HG02840 (cell line): Measurements from ENCODE around the gene RPS19BP1.

Experiments
- ATAC-seq: cut with Tn5 transposase; IDR thresholded peaks from one replicate; pipeline ENCODE4 v1.9.1; 2021; ENCODE audit warnings: mild to moderate bottlenecking, moderate library complexity, moderate number of reproducible peaks; ENCODE audit not compliant: unreplicated experiment, low FRiP score

RPS19BP1 gene, protein sequence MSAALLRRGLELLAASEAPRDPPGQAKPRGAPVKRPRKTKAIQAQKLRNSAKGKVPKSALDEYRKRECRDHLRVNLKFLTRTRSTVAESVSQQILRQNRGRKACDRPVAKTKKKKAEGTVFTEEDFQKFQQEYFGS

DNA sequence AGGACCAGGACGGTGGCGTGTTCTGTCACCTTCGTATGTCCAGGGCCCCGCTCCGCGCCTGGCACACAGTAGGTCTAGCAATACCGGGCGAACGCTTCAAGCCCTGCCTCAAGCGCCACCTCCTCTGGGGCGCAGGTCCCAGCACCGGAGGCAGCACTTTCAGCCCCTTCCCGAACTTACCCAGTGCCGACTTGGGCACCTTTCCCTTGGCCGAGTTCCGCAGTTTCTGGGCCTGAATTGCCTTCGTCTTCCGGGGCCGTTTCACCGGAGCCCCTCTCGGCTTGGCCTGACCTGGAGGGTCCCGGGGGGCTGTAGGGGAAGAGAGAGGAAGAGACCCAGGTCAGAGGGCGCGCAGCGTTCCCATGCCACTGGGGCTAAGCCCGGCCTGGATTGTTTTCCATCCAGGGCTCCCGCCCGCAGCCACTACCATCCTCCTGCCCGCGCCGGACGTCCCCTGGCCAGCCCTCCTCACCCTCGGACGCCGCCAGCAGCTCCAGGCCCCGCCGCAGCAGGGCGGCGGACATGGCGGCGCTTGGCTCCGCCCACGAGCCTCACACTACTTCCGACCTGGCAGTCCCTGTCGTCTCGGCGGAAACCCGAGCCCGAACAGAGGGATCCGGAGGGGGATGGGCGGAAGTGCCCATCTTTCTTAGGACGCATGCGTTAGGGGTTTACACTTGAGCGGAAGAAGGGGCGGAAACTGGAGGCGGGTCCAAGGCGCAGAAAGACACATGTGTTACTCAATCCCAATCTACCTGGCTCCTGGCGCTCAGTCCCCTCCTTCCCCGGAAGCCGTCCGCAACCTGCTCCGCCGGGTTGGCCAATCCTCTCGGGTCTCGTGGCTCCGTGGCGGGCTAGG lies at the start of gene RPS19BP1:
Gene RPS19BP1, minus strand, starts transcription at position 534 of the 859 bp plus-strand sequence. Its CDS starts 10 bp downstream, at position 524.
- ATAC-seq, result peak; percentile 78

DNA sequence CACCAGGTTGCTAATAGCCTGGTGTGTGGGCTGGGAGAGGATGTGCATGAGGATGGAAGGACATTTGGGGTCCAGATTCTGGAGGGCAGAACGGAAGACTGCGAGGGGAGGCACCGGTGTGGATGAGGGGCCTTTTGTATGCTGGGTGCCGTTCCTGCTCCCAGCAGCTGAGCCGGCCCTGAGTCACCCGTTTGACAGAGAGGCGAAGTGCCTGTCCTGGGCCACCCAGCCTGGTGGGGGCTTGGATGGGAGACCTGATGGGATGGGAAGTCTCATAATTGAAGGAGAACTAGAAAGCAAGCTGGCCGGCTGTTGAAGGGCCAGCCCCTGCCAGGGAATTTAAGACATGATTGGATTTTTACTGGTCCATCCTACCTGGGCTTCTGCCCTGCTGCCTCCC lies 48.8 kb upstream of the RPS19BP1 start:
- no peak for ATAC-seq

DNA sequence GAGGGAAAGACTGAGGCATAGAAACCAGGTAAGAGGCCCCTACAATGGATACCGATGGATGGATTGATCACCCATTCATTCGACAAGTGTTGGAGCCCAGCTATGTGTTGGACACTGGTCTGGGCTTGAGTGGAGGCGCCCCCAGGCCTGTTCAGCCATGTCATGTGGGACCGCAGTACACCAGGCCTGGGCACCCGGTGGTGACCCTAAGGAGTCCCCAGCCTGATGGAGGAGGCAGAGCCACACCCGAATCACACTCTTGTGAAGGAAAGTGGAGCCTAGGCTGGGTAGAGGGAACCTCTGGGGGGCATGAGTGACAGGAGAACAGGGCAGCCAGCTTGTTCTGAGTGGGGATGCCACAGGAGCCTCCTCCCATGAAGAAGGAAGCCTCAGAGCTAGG lies 48.2 kb upstream of the RPS19BP1 start:
- no peak for ATAC-seq

DNA sequence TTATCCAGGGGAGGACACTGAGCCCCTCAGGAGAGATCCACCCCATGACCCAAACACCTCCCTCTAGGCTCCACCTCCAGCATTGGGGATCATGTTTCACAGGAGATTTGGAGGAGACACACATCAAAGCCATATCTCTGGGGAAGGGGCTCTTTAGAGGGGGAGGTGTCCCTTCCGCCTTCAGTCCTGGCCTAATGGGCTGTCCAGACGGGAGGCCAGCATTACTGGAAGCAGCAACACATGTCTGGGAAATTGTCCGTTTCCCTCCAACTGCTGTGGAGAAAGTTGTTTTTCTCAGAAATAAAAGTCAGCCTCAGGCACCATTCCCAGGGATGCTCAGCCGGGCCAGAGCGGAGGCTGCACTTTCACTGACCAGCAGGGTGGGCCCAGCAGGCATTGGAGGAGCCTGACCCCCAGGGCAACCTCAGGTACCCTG lies 47.5 kb upstream of the RPS19BP1 start:
- no peak for ATAC-seq

DNA sequence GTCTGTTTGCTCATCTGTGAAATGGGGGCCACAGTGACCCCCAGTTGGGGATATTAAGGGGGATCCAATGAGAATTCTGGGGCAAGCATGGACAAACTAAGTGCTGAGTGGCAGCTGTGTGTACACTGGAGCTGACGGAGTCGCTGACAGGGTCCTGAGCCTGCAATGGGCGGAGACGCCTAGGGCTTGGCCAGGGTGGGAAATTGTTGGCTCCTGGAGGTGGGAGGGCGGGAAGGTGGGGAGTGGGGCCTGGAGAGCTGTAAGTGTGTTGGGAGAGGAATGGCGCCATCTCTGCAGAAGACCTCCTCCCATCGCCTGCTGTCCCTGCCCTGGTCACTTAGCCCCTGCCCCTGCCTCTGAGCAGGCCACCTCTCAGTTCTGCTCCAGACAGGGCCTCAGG lies 45.4 kb upstream of the RPS19BP1 start:
- ATAC-seq, result no peak

DNA sequence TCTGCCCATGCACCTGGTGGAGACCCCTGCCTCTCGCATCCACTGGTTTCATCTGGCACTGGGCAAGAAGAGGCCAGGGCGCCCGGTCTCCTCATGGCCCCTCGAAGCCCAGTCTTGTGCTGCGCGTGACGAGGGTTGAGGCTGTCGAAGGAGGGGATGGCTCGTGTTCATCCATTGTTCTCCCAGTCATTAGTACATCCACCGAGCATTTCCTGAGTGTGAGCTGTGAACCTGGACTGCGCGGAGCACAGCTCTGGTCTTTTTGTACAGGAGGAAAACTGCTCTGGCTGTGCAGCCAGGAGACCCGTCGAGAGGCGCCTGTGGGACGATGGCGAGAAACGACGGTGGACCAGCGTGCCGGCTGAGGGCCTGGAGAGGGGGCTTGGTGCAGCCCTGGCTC lies 44.8 kb upstream of the RPS19BP1 start:
- no peak for ATAC-seq

DNA sequence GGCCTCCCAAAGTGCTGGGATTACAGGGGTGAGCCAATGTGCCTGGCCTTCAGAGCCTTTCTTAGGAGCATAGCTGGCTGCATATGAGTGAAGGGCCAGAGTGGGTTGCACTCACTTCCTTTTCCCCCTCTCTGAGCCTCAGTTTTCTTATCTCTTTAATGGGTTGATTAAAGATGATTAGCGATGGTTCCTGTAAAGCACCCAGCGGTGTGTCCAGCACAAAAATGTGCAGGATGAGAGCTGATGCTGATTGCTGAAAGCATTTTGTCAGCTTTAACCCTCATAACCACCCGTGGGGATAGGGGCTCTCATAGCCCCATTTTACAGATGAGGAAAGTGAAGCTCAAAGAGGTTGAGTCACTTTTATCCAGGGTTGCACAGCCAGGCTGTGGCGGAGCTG lies 43.5 kb upstream of the RPS19BP1 start:
- no peak for ATAC-seq

DNA sequence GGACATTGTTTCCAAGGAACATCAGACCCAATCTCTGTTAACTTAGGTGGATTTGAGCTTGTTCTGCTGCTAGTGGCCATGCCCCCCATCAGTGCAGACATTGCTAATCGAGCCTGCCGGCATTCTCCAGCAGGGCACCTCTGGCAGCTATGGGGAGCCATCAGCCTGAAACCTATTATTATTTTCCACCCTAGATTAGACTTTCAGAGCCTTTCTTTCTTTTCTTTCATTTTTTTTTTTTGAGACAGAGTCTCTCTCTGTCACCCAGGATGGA lies 42.9 kb upstream of the RPS19BP1 start:
- ATAC-seq, result no peak

DNA sequence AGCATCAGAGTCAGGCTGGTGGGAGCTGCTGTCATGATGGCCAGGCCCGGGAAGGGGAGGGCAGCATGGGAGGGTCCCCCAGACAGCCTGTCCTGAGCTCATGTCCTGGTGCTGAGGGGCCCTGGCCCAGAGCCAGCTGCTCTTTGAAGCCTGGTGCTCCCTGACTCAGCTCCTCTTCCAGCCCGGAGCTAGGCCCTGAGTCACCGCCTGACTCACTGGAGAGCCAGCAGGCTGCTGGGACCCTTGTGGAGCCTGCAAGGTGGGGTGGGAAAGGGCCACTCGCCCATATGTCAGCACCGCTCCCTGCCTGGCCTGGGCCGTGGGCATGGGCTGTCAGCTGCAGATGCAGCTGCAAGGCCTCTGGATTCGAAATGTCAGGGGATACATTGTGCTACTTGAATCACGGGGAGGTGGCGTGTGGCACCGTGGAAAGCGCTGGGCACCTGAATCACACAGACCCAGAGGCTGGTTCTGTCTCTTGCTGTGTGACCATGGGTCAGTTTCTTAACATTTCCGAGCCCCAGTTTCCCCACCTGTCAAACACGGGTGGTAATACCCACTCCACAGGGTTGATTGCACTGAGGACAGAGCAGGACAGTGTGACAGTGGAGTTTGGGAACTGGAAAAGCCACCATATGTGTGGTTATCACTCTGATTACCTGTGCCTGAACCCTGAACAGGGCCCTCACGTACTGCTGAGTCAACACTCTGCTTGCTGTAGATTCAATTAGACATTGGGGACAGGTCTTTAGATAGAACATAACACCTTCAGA lies 42.4 kb upstream of the RPS19BP1 start:
- ATAC-seq, result no peak

DNA sequence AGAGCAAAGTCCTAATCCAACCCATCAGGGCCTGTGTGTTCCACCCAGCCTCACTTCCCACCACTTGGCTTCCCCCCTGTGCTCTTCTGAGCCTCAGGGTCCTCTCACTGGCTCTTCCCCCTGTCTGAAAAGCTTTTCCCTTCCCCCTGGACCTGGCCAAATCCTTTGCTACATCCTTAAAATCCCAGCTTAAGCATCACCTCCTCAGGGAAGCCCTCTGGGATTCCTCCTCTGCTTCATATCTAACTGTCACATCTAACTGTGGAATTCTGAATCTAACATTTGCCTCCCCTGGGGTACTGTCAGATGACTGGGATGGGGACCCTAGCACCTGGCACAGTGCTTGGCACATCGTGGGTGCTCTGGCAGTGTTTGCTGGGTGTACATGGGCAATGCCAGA lies 39.0 kb upstream of the RPS19BP1 start:
- ATAC-seq, result no peak

DNA sequence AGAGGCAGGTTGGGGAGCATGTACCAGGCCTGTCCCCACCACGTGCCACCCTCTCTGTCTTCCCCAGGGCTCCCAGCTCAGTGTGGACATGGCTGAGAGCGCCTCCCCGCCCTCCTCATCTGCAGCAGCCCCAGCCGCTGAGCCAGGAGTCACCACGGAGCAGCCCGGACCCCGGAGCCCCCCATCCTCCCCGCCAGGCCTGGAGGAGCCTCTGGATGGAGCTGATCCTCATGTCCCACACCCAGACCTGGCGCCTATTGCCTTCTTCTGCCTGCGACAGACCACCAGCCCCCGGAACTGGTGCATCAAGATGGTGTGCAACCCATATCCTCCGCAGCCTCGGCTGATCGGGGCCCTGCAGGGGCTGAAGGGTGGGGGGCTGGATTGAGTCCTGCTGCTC lies 38.1 kb upstream of the RPS19BP1 start, which contains the start of gene CACNA1I:
Gene CACNA1I, plus strand, starts transcription at position 89 of the 400 bp plus-strand sequence. Its CDS starts 0 bp downstream, at position 89.
- ATAC-seq, result no peak

DNA sequence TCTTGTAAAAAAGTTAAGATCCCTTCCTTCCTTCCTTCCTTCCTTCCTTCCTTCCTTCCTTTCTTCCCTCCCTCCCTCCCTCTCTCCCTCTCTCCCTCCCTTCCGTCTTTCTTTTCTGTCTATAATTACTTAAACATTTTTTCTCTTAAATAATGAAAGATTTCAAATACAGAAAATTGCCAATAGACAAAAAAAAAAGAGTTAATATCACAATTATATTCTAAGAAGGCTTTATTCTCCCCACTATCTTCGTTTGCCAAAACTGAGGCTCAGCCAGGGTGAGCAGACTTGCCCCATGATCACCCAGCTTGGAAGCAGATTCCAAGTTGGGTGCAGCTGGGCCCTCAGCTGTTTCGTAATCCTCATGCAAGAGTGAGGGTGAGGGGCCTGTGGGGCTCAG lies 37.7 kb upstream of the RPS19BP1 start:
- no peak for ATAC-seq

DNA sequence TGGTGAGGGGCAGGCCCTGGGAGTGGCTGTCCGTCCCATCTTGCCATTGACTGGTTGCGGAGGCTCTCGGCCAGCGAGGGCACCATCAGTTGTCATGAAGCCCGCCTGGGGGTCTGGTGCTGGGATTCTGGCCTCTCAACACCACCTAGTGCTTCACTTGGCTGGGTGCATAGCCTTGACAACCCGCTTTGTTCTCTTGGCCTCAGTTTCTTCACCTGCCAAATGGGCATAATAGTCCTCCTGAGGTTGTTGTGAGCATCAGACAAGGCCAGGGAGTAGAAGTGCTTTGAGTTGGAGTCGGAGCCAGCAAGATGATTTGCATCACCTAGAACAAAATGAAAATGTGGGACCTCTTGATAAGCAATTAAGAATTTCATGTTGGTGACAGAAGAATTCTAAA lies 36.5 kb upstream of the RPS19BP1 start:
- no peak for ATAC-seq

DNA sequence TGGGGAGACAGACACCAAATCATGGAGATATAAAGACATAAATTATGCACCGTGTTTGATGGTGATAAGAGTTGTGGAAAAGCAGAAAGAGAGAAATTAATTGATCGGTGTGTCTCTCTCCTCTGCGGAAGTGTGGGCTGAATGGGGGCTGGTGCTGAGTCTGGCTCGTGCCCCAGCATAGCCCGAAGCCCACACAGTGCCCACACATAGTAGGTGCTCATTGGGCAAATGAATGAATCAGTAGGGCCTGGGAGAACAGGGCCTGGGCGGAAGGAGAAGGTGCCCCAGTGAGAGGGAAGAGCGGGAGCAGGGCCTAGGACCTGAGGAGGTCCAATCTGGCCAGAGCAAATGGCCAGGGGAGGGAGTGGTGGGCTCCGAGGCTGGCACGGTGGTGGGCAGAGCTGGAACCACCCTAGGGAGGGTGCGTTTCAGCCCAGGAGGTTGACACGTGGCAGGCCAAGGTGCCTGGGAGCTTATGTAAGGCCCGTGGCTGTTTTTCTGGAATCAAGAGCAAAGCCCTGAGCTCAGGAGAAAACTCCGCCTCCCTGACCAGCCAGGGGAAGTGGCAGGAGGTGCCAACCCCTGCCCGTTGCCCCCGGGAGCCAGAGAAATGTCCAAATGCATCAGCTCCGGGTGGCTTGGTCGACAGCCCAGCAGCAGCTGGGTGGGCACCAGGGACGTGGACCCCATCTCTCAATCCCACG lies 35.9 kb upstream of the RPS19BP1 start:
- no peak for ATAC-seq

DNA sequence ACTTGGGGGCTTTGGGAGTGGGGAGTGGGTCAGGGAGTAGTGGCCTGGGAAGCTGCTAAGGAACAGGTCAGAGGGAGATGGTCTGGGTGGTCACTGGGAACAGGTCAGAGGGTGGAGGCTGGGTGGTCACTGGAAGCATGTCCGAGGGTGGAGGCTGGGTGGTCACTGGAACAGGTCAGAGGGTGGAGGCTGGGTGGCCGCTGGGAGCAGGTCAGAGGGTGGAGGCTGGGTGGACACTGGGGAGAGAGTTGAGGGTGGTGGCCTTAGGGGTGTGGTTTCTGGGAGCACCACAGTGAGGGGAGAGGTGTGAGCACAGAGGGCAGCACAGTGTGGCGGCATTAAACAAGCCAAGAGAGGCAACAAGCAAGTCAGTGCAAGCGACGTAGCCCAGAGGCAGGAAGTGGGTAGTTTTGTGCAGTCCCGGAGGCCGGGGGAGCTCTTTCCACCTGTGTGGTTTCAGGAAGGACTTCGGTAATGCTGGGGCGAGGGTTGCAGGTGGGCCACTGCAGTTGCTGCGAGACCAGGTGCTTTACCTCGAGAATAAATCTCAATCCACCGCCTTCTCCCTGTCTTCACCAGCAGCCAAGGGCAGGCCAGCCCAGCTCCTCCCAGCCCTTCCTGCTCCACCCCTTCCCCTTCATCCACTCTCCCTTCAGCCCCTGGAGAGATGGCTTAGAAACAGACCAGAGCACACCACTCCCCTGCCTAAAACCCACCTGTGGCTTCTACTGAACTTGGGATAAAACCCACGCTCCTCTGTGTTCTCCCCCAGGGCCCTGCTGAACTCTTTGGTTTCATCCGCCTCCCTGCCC lies 34.8 kb upstream of the RPS19BP1 start:
- ATAC-seq, result no peak

DNA sequence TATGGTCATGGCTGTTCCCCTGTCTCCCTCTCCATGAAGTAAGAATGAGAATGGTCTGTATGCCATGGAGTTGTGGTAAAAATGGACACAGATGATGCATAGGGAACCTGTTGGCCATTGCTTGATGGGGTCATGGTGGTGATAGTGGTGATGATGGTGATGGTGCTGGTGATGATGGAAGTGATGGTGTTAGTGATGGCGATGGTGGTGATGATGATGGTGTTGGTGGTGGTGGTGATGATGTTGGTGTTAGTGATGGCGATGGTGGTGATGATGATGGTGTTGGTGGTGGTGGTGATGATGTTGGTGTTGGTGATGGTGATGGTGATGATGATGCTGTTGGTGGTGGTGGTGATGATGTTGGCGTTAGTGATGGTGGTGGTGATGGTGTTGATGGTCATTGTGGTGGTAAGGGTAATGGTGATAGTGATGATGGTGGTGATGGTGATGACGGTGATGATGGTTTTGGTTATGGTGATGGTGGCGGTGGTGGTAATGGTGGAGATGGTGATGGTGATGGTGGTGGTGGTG lies 32.9 kb upstream of the RPS19BP1 start:
- no peak for ATAC-seq

DNA sequence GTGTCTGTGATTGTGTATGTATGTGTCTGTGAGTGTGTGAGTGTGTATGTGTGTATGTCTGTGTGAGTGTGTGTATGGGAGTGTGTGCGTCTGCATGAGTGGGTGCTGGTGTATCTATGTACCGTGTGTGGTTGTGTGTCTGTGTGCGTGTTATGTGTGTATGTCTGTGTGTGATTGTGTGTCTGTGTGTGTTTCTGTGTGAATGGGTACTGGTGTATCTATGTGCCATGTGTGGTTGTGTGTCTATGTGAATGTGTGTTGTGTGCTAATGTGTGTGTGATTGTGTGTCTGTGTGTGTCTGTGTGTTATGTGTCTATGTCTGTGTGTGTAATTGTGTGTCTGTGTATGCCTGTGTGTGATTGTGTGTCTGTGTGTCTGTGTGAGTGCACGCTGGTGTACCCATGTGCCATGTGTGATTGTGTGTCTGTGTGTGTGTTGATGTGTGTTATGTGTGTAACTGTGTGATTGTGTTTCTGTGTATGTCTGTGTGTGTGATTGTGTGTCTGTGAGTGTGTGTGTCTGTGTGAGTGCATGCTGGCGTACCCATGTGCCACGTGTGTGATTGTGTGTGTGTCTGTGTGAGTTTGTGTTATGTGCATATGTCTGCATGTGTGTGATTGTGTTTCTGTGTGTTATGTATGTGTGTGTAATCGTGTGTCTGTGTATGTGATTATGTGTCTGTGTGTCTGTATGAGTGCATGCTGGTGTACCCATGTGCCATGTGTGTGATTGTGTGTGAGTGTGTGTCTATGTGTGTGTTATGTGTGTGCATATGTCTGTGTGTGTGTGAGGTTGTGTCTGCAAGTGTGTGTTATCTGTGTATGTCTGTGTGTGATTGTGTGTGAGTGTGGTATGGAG lies 31.3 kb upstream of the RPS19BP1 start:
- no peak for ATAC-seq

DNA sequence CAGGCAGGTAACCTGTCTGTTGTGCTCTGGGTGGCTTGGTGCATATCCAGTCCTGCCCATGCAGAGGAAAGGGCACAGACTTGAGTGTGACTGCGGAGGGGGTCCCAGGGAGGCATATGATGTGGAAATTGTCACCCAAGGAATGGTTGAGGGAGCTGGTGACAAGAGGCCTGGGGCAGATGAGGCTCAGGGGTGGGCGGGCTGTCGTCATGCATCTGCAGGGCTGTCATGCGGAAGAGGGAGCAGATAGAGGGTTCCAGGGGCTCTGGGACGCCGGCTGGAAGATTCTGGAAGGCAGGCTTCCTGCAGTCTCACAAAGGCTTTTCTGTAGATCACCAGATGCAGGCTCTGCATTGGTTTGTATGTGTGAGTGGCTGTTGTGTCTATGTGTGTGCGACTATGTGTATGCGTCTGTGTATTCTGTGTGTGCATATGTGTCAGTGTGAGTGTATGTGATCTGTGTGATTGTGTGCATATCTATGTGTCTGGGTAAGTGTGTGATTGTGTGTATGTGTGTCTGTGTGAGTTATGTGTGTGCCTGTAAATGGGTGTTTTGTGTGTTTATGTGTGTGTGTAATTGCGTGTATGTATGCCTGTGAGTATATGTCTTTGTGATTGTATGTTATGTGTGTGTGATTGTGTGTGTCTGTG lies 30.4 kb upstream of the RPS19BP1 start:
- no peak for ATAC-seq
